CD8-positive, alpha-beta memory T cell (primary cell): ENCODE data around the gene NEDD4L. TPM values are rescaled to one million over a fixed set of nuclear protein-coding genes. Genes with fewer than 3 reads are reported as not detected.

Experiments used
- CTCF ChIA-PET: fragments of 350-600 bp; sonication (Branson Sonifier 250); formaldehyde crosslinking; loops from one replicate; lab custom pipeline; 2021; ENCODE audit warnings: antibody characterized with exemption; lab: Charles Lee
- POLR2A ChIA-PET: fragments of 350-600 bp; sonication (Branson Sonifier 250); formaldehyde crosslinking; loops from one replicate; lab custom pipeline; 2021; ENCODE audit warnings: antibody characterized with exemption; lab: Charles Lee
- DNase-seq, 5 donors: peaks; one replicate each; pipeline versions ENCODE4 v3.0.0 to v3.0.0-alpha.2; 2020 to 2022; ENCODE audit warnings: mixed read lengths in 1 of 5
- H3K27ac ChIP-seq: one replicate; pipeline ENCODE4 v1.7.0; 2013; ENCODE audit warnings: low read depth, mild to moderate bottlenecking, low read length, moderate library complexity
- H3K27me3 ChIP-seq: 2 replicates; pipeline ENCODE4 v1.7.0; 2013; ENCODE audit warnings: low read length, mild to moderate bottlenecking; ENCODE audit not compliant: insufficient read depth, poor library complexity, severe bottlenecking
- H3K36me3 ChIP-seq: 2 replicates; pipeline ENCODE4 v1.7.0; 2013; ENCODE audit warnings: mild to moderate bottlenecking, low read length, moderate library complexity; ENCODE audit not compliant: insufficient read depth
- H3K4me1 ChIP-seq: 2 replicates; pipeline ENCODE4 v1.7.0; 2013; ENCODE audit warnings: mild to moderate bottlenecking, low read length, moderate library complexity; ENCODE audit not compliant: insufficient read depth
- H3K4me3 ChIP-seq: 2 replicates; pipeline ENCODE4 v1.7.0; 2013; ENCODE audit warnings: mild to moderate bottlenecking, low read length
- H3K9me3 ChIP-seq: 2 replicates; pipeline ENCODE4 v1.7.0; 2013; ENCODE audit warnings: mild to moderate bottlenecking, low read length
- H3K27ac Mint-ChIP-seq, 8 donors: one replicate each; pipeline ENCODE4 v1.8.0; 2020 to 2021; ENCODE audit warnings: mixed read lengths in 8 of 8, mild to moderate bottlenecking in 6 of 8, inconsistent platforms in 3 of 8, moderate library complexity in 3 of 8
- H3K27me3 Mint-ChIP-seq, 2 donors: one replicate each; pipeline ENCODE4 v1.8.0; 2020 to 2021; ENCODE audit warnings: mixed read lengths in 2 of 2, mild to moderate bottlenecking in 1 of 2, moderate library complexity in 1 of 2
- H3K36me3 Mint-ChIP-seq, 3 donors: one replicate each; pipeline ENCODE4 v1.8.0; 2020 to 2021; ENCODE audit warnings: mixed read lengths in 3 of 3, inconsistent platforms in 1 of 3, mild to moderate bottlenecking in 1 of 3
- H3K4me1 Mint-ChIP-seq, 3 donors: one replicate each; pipeline ENCODE4 v1.8.0; 2020 to 2021; ENCODE audit warnings: mixed read lengths in 3 of 3, inconsistent platforms in 1 of 3, mild to moderate bottlenecking in 1 of 3
- H3K4me3 Mint-ChIP-seq, 7 donors: one replicate each; pipeline ENCODE4 v1.8.0; 2020 to 2021; ENCODE audit warnings: mixed read lengths in 7 of 7, mild to moderate bottlenecking in 6 of 7, moderate library complexity in 4 of 7, inconsistent platforms in 2 of 7
- H3K9me3 Mint-ChIP-seq, 5 donors: one replicate each; pipeline ENCODE4 v1.8.0; 2020 to 2022; ENCODE audit warnings: mixed read lengths in 5 of 5, mild to moderate bottlenecking in 3 of 5, moderate library complexity in 2 of 5, inconsistent platforms in 1 of 5
- polyA plus RNA-seq: library from polyadenylated mRNA; unstranded; fragments of 300-500 nt; fragmentation: Illumina TruSeq; gene quantifications from one replicate; pipeline ENCODE4 v1.2.3, GENCODE V29; 2021
- total RNA-seq, 2 experiments: library from RNA; stranded (reverse); gene quantifications; one replicate each; pipeline ENCODE4 v1.2.3, GENCODE V29; 2021

NEDD4L gene
- total and polyA plus RNA-seq, 3 experiments from 2014 or later, result 1.4 to 4.1 (median 3.0) TPM

GRCh38 chr18:58023108-58023507 is 20.9 kb upstream of the NEDD4L start:
- Mint-ChIP-seq H3K4me1 (no peaks in the 10 kb centered on the region), H3K27ac (no peak overlapping the region), H3K4me3 (no peak overlapping the region), H3K27me3 (peaks cover 6 to 8% of the 10 kb centered on the region in 2 donors), H3K9me3 (no peaks in the 10 kb centered on the region), H3K36me3 (no peaks in the 10 kb centered on the region)
- Histone ChIP-seq H3K4me3 (no peak overlapping the region), H3K27ac (no peak overlapping the region), H3K36me3 (no peaks in the 10 kb centered on the region), H3K9me3 (no peaks in the 10 kb centered on the region), H3K27me3 (no peaks in the 10 kb centered on the region), H3K4me1 (no peaks in the 10 kb centered on the region)
- ChIA-PET POLR2A (no interaction called here), CTCF (no interaction called here)
- no peak for DNase-seq

GRCh38 chr18:58024139-58024538 is 19.9 kb upstream of the NEDD4L start:
- Histone ChIP-seq H3K4me1 (no peaks in the 10 kb centered on the region), H3K27ac (no peak overlapping the region), H3K4me3 (no peak overlapping the region), H3K36me3 (no peaks in the 10 kb centered on the region), H3K27me3 (no peaks in the 10 kb centered on the region), H3K9me3 (no peaks in the 10 kb centered on the region)
- no peaks in the 10 kb centered on the region for H3K4me1 Mint-ChIP-seq
- H3K9me3 Mint-ChIP-seq, result no peaks in the 10 kb centered on the region
- H3K4me3 Mint-ChIP-seq, result no peak overlapping the region
- no peaks in the 10 kb centered on the region for H3K36me3 Mint-ChIP-seq
- no peak overlapping the region for H3K27ac Mint-ChIP-seq
- peaks cover 6 to 8% of the 10 kb centered on the region in 2 donors for H3K27me3 Mint-ChIP-seq
- DNase-seq, result no peak
- CTCF ChIA-PET, result no interaction called here
- POLR2A ChIA-PET, result interaction anchor here (0.6 kb wide), 1 partner anchor 1150 kb away, joined by 3 read pairs; no protein-coding TSS in a partner anchor

- H3K27ac ChIP-seq, result no peak overlapping the region
- H3K27me3 ChIP-seq, result no peaks in the 10 kb centered on the region
- no peaks in the 10 kb centered on the region for H3K4me1 ChIP-seq
- no peaks in the 10 kb centered on the region for H3K36me3 ChIP-seq
- H3K27me3 Mint-ChIP-seq, result peaks cover 6 to 8% of the 10 kb centered on the region in 2 donors
- H3K4me1 Mint-ChIP-seq, result no peaks in the 10 kb centered on the region
- no peak overlapping the region for H3K27ac Mint-ChIP-seq
- no peak for DNase-seq
- ChIA-PET POLR2A (no interaction called here), CTCF (no interaction called here)
- no peak overlapping the region for H3K4me3 ChIP-seq
- no peaks in the 10 kb centered on the region for H3K9me3 ChIP-seq
- no peak overlapping the region for H3K4me3 Mint-ChIP-seq
- no peaks in the 10 kb centered on the region for H3K9me3 Mint-ChIP-seq
- H3K36me3 Mint-ChIP-seq, result no peaks in the 10 kb centered on the region
Measured at GRCh38 chr18:58025205-58025604, 18.8 kb upstream of the NEDD4L start.

- H3K36me3 Mint-ChIP-seq, result no peaks in the 10 kb centered on the region
- no peak for DNase-seq
- no peak overlapping the region for H3K27ac ChIP-seq
- no peaks in the 10 kb centered on the region for H3K27me3 ChIP-seq
- no peaks in the 10 kb centered on the region for H3K4me1 Mint-ChIP-seq
- no peaks in the 10 kb centered on the region for H3K9me3 Mint-ChIP-seq
- H3K27me3 Mint-ChIP-seq, result peaks cover 8% of the 10 kb centered on the region in 2 donors
- H3K9me3 ChIP-seq, result no peaks in the 10 kb centered on the region
- no peak overlapping the region for H3K27ac Mint-ChIP-seq
- no peak overlapping the region for H3K4me3 Mint-ChIP-seq
- H3K36me3 ChIP-seq, result no peaks in the 10 kb centered on the region
- ChIA-PET CTCF (no interaction called here), POLR2A (no interaction called here)
- no peaks in the 10 kb centered on the region for H3K4me1 ChIP-seq
- H3K4me3 ChIP-seq, result no peak overlapping the region
Measured at GRCh38 chr18:58025733-58026132, 18.3 kb upstream of the NEDD4L start.

- Mint-ChIP-seq H3K27ac (no peak overlapping the region), H3K4me1 (no peaks in the 10 kb centered on the region), H3K9me3 (no peaks in the 10 kb centered on the region), H3K36me3 (no peaks in the 10 kb centered on the region), H3K27me3 (peaks cover 6 to 8% of the 10 kb centered on the region in 2 donors), H3K4me3 (no peak overlapping the region)
- H3K27ac ChIP-seq, result no peak overlapping the region
- H3K9me3 ChIP-seq, result no peaks in the 10 kb centered on the region
- ChIA-PET POLR2A (no interaction called here), CTCF (no interaction called here)
- H3K36me3 ChIP-seq, result no peaks in the 10 kb centered on the region
- no peaks in the 10 kb centered on the region for H3K27me3 ChIP-seq
- no peaks in the 10 kb centered on the region for H3K4me1 ChIP-seq
- DNase-seq, result no peak
- no peak overlapping the region for H3K4me3 ChIP-seq
Measured at GRCh38 chr18:58026395-58026794, 17.6 kb upstream of the NEDD4L start.

GRCh38 chr18:58026857-58027256 is 17.2 kb upstream of the NEDD4L start:
- ChIA-PET CTCF (no interaction called here), POLR2A (no interaction called here)
- Mint-ChIP-seq H3K4me3 (no peak overlapping the region), H3K9me3 (no peaks in the 10 kb centered on the region), H3K4me1 (no peaks in the 10 kb centered on the region), H3K27ac (no peak overlapping the region), H3K27me3 (peaks cover 3 to 11% of the 10 kb centered on the region in 2 donors), H3K36me3 (no peaks in the 10 kb centered on the region)
- no peak overlapping the region for H3K27ac ChIP-seq
- DNase-seq, result no peak
- H3K36me3 ChIP-seq, result no peaks in the 10 kb centered on the region
- no peaks in the 10 kb centered on the region for H3K27me3 ChIP-seq
- no peaks in the 10 kb centered on the region for H3K9me3 ChIP-seq
- no peaks in the 10 kb centered on the region for H3K4me1 ChIP-seq
- no peak overlapping the region for H3K4me3 ChIP-seq

- peaks cover 5 to 14% of the 10 kb centered on the region in 2 donors for H3K27me3 Mint-ChIP-seq
- Histone ChIP-seq H3K36me3 (no peaks in the 10 kb centered on the region), H3K27me3 (no peaks in the 10 kb centered on the region), H3K27ac (no peak overlapping the region), H3K9me3 (no peaks in the 10 kb centered on the region), H3K4me3 (no peak overlapping the region), H3K4me1 (no peaks in the 10 kb centered on the region)
- H3K4me1 Mint-ChIP-seq, result no peaks in the 10 kb centered on the region
- H3K4me3 Mint-ChIP-seq, result no peak overlapping the region
- POLR2A ChIA-PET, result no interaction called here
- H3K36me3 Mint-ChIP-seq, result no peaks in the 10 kb centered on the region
- H3K27ac Mint-ChIP-seq, result no peak overlapping the region
- no peak for DNase-seq
- no peaks in the 10 kb centered on the region for H3K9me3 Mint-ChIP-seq
- CTCF ChIA-PET, result no interaction called here
Measured at GRCh38 chr18:58027341-58027740, 16.7 kb upstream of the NEDD4L start.

- Histone ChIP-seq H3K27me3 (peaks cover 3% of the 10 kb centered on the region), H3K4me1 (no peaks in the 10 kb centered on the region), H3K27ac (no peak overlapping the region), H3K4me3 (no peak overlapping the region), H3K9me3 (no peaks in the 10 kb centered on the region), H3K36me3 (no peaks in the 10 kb centered on the region)
- Mint-ChIP-seq H3K4me3 (no peak overlapping the region), H3K4me1 (no peaks in the 10 kb centered on the region), H3K36me3 (no peaks in the 10 kb centered on the region), H3K27me3 (peaks cover 5 to 20% of the 10 kb centered on the region in 2 donors), H3K9me3 (no peaks in the 10 kb centered on the region), H3K27ac (no peak overlapping the region)
- DNase-seq, result no peak
- CTCF ChIA-PET, result no interaction called here
- POLR2A ChIA-PET, result no interaction called here
Measured at GRCh38 chr18:58028109-58028784, 15.8 kb upstream of the NEDD4L start.
